Activated CD4-positive, alpha-beta memory T cell treated with anti-CD3 and anti-CD28 coated beads, Interleukin-2, amount 10 ng/mL, durations not matched to agents 7 days and 5 days (primary cell): ENCODE results near the gene THEM4. TPM values are rescaled to one million over a fixed set of nuclear protein-coding genes. Genes with fewer than 3 reads are reported as not detected.
"Not testable (repeated sequence)": the region's sequence is repeated elsewhere in the genome, so short reads cannot be mapped to it uniquely, and the experiment has no call there.

Source experiments
- CTCF ChIA-PET: fragments of 350-600 bp; sonication (Branson Sonifier 250); formaldehyde crosslinking; loops from one replicate; lab custom pipeline; 2021; ENCODE audit warnings: antibody characterized with exemption, inconsistent platforms; lab: Charles Lee
- POLR2A ChIA-PET: fragments of 350-600 bp; sonication (Branson Sonifier 250); formaldehyde crosslinking; loops from one replicate; lab custom pipeline; 2021; ENCODE audit warnings: antibody characterized with exemption; lab: Charles Lee
- DNase-seq: peaks from one replicate; pipeline ENCODE4 v3.0.0-alpha.2; 2020
- H3K27ac Mint-ChIP-seq: one replicate; pipeline ENCODE4 v1.8.0; 2021; ENCODE audit warnings: mild to moderate bottlenecking, mixed read lengths
- H3K27me3 Mint-ChIP-seq: one replicate; pipeline ENCODE4 v1.8.0; 2021; ENCODE audit warnings: mixed read lengths
- H3K36me3 Mint-ChIP-seq: one replicate; pipeline ENCODE4 v1.8.0; 2021; ENCODE audit warnings: low read depth, mixed read lengths
- H3K4me1 Mint-ChIP-seq: one replicate; pipeline ENCODE4 v1.8.0; 2021; ENCODE audit warnings: mixed read lengths
- H3K4me3 Mint-ChIP-seq: one replicate; pipeline ENCODE4 v1.8.0; 2021; ENCODE audit warnings: mild to moderate bottlenecking, mixed read lengths
- H3K9me3 Mint-ChIP-seq: one replicate; pipeline ENCODE4 v1.8.0; 2021; ENCODE audit warnings: mixed read lengths
- total RNA-seq, 2 experiments: library from RNA; stranded (reverse); gene quantifications; one replicate each; pipeline ENCODE4 v1.2.3, GENCODE V29; 2021

Gene THEM4
- total RNA-seq, 2 experiments from 2014 or later: 26.3 to 28.6 TPM

- Mint-ChIP-seq H3K27ac (no peak overlapping the region), H3K4me1 (peaks cover 6% of the 10 kb centered on the region), H3K36me3 (no peaks in the 10 kb centered on the region), H3K9me3 (no peaks in the 10 kb centered on the region), H3K27me3 (no peaks in the 10 kb centered on the region), H3K4me3 (no peak overlapping the region)
- no peak for DNase-seq
- ChIA-PET POLR2A (no interaction called here), CTCF (no interaction called here)
Observed at GRCh38 chr1:151867321-151867720, 42.0 kb downstream of the THEM4 start.

GRCh38 chr1:151864411-151864810 lies 44.9 kb downstream of the THEM4 start:
- H3K27me3 Mint-ChIP-seq: no peaks in the 10 kb centered on the region
- H3K9me3 Mint-ChIP-seq: no peaks in the 10 kb centered on the region
- peaks cover 6% of the 10 kb centered on the region for H3K4me1 Mint-ChIP-seq
- no peaks in the 10 kb centered on the region for H3K36me3 Mint-ChIP-seq
- DNase-seq: no peak
- no peak overlapping the region for H3K4me3 Mint-ChIP-seq
- POLR2A ChIA-PET: no interaction called here
- CTCF ChIA-PET: interaction anchor here (1.2 kb wide), 1 partner anchor 27 kb away, joined by 3 read pairs; no protein-coding TSS in a partner anchor
- H3K27ac Mint-ChIP-seq: no peak overlapping the region

- no peak overlapping the region for H3K4me3 Mint-ChIP-seq
- no peaks in the 10 kb centered on the region for H3K4me1 Mint-ChIP-seq
Observed at GRCh38 chr1:151862604-151863003, 46.7 kb downstream of the THEM4 start.

GRCh38 chr1:151860504-151861187 lies 48.7 kb downstream of the THEM4 start:
- Mint-ChIP-seq H3K36me3 (peaks cover 3% of the 10 kb centered on the region), H3K9me3 (no peaks in the 10 kb centered on the region), H3K4me3 (no peak overlapping the region), H3K27ac (no peak overlapping the region), H3K27me3 (no peaks in the 10 kb centered on the region), H3K4me1 (no peaks in the 10 kb centered on the region)
- no peak for DNase-seq
- POLR2A ChIA-PET: no interaction called here
- CTCF ChIA-PET: no interaction called here

More at GRCh38 chr1:151862604-151863003, 46.7 kb downstream of the THEM4 start:
- CTCF ChIA-PET: no interaction called here
- no peaks in the 10 kb centered on the region for H3K27me3 Mint-ChIP-seq
- H3K36me3 Mint-ChIP-seq: no peaks in the 10 kb centered on the region
- H3K27ac Mint-ChIP-seq: no peak overlapping the region
- no peaks in the 10 kb centered on the region for H3K9me3 Mint-ChIP-seq
- POLR2A ChIA-PET: no interaction called here
- no peak for DNase-seq

GRCh38 chr1:151859891-151860293 lies 49.4 kb downstream of the THEM4 start:
- Mint-ChIP-seq H3K27me3 (no peaks in the 10 kb centered on the region), H3K4me3 (no peak overlapping the region), H3K4me1 (no peaks in the 10 kb centered on the region), H3K27ac (no peak overlapping the region), H3K9me3 (no peaks in the 10 kb centered on the region), H3K36me3 (peaks cover 3% of the 10 kb centered on the region)
- POLR2A ChIA-PET: interaction anchor here (2.5 kb wide), 1 partner anchor 12 kb away, joined by 17 read pairs; no protein-coding TSS in a partner anchor
- no peak for DNase-seq
- CTCF ChIA-PET: no interaction called here

- ChIA-PET CTCF (interaction anchor here (1.1 to 1.8 kb wide), 3 partner anchors 10 to 143 kb away, joined by 3 to 5 read pairs (median 5); no protein-coding TSS in a partner anchor), POLR2A (interaction anchor here (0.9 to 2.5 kb wide), 3 partner anchors 11 to 21 kb away, joined by 3 to 17 read pairs (median 4); partner anchors contain the start of gene C2CD4D)
- Mint-ChIP-seq H3K27ac (no peak overlapping the region), H3K9me3 (no peaks in the 10 kb centered on the region), H3K36me3 (peaks cover 3% of the 10 kb centered on the region), H3K4me3 (no peak overlapping the region), H3K4me1 (no peaks in the 10 kb centered on the region), H3K27me3 (no peaks in the 10 kb centered on the region)
- no peak for DNase-seq
Observed at GRCh38 chr1:151858886-151859665, 50.2 kb downstream of the THEM4 start.

GRCh38 chr1:151858030-151858746 lies 51.1 kb downstream of the THEM4 start:
- ChIA-PET CTCF (interaction anchor here (0.6 to 1.8 kb wide), 5 partner anchors 10 to 703 kb away, joined by 3 to 5 read pairs (median 3); no protein-coding TSS in a partner anchor), POLR2A (interaction anchor here (0.7 to 2.5 kb wide), 4 partner anchors 10 to 20 kb away, joined by 3 to 17 read pairs (median 4); partner anchors contain the start of gene C2CD4D)
- Mint-ChIP-seq H3K4me1 (no peaks in the 10 kb centered on the region), H3K4me3 (no peak overlapping the region), H3K36me3 (peaks cover 3% of the 10 kb centered on the region), H3K27ac (no peak overlapping the region), H3K9me3 (no peaks in the 10 kb centered on the region), H3K27me3 (no peaks in the 10 kb centered on the region)
- DNase-seq: no peak

GRCh38 chr1:151855933-151856332 lies 53.4 kb downstream of the THEM4 start:
- DNase-seq: no peak

GRCh38 chr1:151855516-151855915 lies 53.8 kb downstream of the THEM4 start:
- H3K4me3 Mint-ChIP-seq, H3K36me3 Mint-ChIP-seq, H3K27me3 Mint-ChIP-seq, CTCF ChIA-PET, DNase-seq, H3K27ac Mint-ChIP-seq, H3K4me1 Mint-ChIP-seq, H3K9me3 Mint-ChIP-seq: not testable (repeated sequence)
- POLR2A ChIA-PET: interaction anchor here (0.8 to 1.3 kb wide), 3 partner anchors 15 to 34 kb away, joined by 3 read pairs; no protein-coding TSS in a partner anchor

More at GRCh38 chr1:151855933-151856332, 53.4 kb downstream of the THEM4 start:
- Mint-ChIP-seq H3K9me3 (no peaks in the 10 kb centered on the region), H3K27me3 (no peaks in the 10 kb centered on the region), H3K4me1 (no peaks in the 10 kb centered on the region), H3K27ac (no peak overlapping the region), H3K4me3 (no peak overlapping the region), H3K36me3 (peaks cover 8% of the 10 kb centered on the region)
- ChIA-PET POLR2A (interaction anchor here (1.0 to 1.3 kb wide), 3 partner anchors 16 to 25 kb away, joined by 3 read pairs; no protein-coding TSS in a partner anchor), CTCF (no interaction called here)

- ChIA-PET CTCF (no interaction called here), POLR2A (interaction anchor here (0.8 to 1.3 kb wide), 2 partner anchors 15 to 33 kb away, joined by 3 read pairs; no protein-coding TSS in a partner anchor)
- H3K4me3 Mint-ChIP-seq: no peak overlapping the region
- H3K36me3 Mint-ChIP-seq: peaks cover 12% of the 10 kb centered on the region
- DNase-seq: no peak
- H3K4me1 Mint-ChIP-seq: peaks cover 2% of the 10 kb centered on the region
- no peak overlapping the region for H3K27ac Mint-ChIP-seq
- no peaks in the 10 kb centered on the region for H3K9me3 Mint-ChIP-seq
- H3K27me3 Mint-ChIP-seq: no peaks in the 10 kb centered on the region
Observed at GRCh38 chr1:151854658-151855057, 54.7 kb downstream of the THEM4 start.

GRCh38 chr1:151853411-151853943 lies 55.8 kb downstream of the THEM4 start, which contains the start of gene THEM5:
THEM5 (minus strand) TSS chr1:151853712; CDS start chr1:151853565, 147 bp downstream.
- Mint-ChIP-seq H3K4me1 (peaks cover 13% of the 10 kb centered on the region), H3K27me3 (no peaks in the 10 kb centered on the region), H3K4me3 (no peak within 1 kb of the TSS), H3K36me3 (peaks cover 16% of the 10 kb centered on the region), H3K9me3 (no peaks in the 10 kb centered on the region), H3K27ac (no peak within 1 kb of the TSS)
- DNase-seq: no peak
- ChIA-PET POLR2A (interaction anchor here (1.1 to 2.8 kb wide), 3 partner anchors 10 to 17 kb away, joined by 4 to 15 read pairs (median 4); partner anchors contain the start of gene C2CD4D), CTCF (interaction anchor here (0.7 to 1.0 kb wide), 3 partner anchors 12 to 260 kb away, joined by 3 to 4 read pairs (median 3); no protein-coding TSS in a partner anchor)

GRCh38 chr1:151852733-151853132 lies 56.6 kb downstream of the THEM4 start:
- CTCF ChIA-PET: interaction anchor here (1.1 kb wide), 1 partner anchor 22 kb away, joined by 4 read pairs; no protein-coding TSS in a partner anchor
- POLR2A ChIA-PET: interaction anchor here (1.1 to 2.8 kb wide), 3 partner anchors 9 to 16 kb away, joined by 4 to 15 read pairs (median 4); partner anchors contain the start of gene C2CD4D
- no peak for DNase-seq
- Mint-ChIP-seq H3K4me3 (no peak overlapping the region), H3K9me3 (no peaks in the 10 kb centered on the region), H3K36me3 (peaks cover 17% of the 10 kb centered on the region), H3K4me1 (peaks cover 20% of the 10 kb centered on the region), H3K27me3 (no peaks in the 10 kb centered on the region), H3K27ac (no peak overlapping the region)
